Peyer's patch (tissue), 4 donors: ENCODE data around the gene SLC35A1. TPM values are rescaled to one million over a fixed set of nuclear protein-coding genes. Genes with fewer than 3 reads are reported as not detected.

Experiments
- DNase-seq, 3 donors: peaks; one replicate each; pipeline ENCODE4 v3.0.0-alpha.2; 2017 to 2019
- H3K27ac ChIP-seq, 4 donors: fragments of 200-600 bp; sonication (generic); one replicate each; pipeline ENCODE4 v1.5.1; 2016 to 2019
- H3K27me3 ChIP-seq, 2 donors: fragments of 200-600 bp; sonication (generic); one replicate each; pipeline ENCODE4 v1.5.1; 2019
- H3K36me3 ChIP-seq, 3 donors: fragments of 200-600 bp; sonication (generic); one replicate each; pipeline ENCODE4 v1.5.1; 2016 to 2019
- H3K4me1 ChIP-seq, 4 donors: fragments of 200-600 bp; sonication (generic); one replicate each; pipeline ENCODE4 v1.5.1; 2016 to 2019
- H3K4me3 ChIP-seq, 4 donors: fragments of 200-600 bp; sonication (generic); 1 replicate in 3 of 4; 2 replicates in 1 of 4; pipeline ENCODE4 v1.5.1; 2016 to 2019; ENCODE audit warnings: mild to moderate bottlenecking in 1 of 4
- H3K9me3 ChIP-seq, 4 donors: fragments of 200-600 bp; sonication (generic); one replicate each; pipeline ENCODE4 v1.5.1; 2016 to 2019; ENCODE audit warnings: mild to moderate bottlenecking in 1 of 4
- CTCF ChIP-seq, 6 experiments: fragments of 450-650 bp in 4 of 6; fragments of 200-600 bp in 2 of 6; sonication (generic) in 1 of 6; IDR thresholded peaks; one replicate each; pipeline ENCODE4 v1.5.1; 2017 to 2019; ENCODE audit warnings: antibody characterized with exemption in 6 of 6, mild to moderate bottlenecking in 3 of 6, moderate library complexity in 1 of 6
- POLR2A ChIP-seq, 2 donors: fragments of 450-650 bp; IDR thresholded peaks; one replicate each; pipeline ENCODE4 v1.5.1; 2017; ENCODE audit warnings: antibody characterized with exemption in 2 of 2, mild to moderate bottlenecking in 2 of 2, moderate library complexity in 2 of 2
- total RNA-seq, 4 donors: library from RNA; depleted of rRNA; stranded (reverse); fragments of >200 nt; gene quantifications; one replicate each; pipeline ENCODE4 v1.1.0, GENCODE V29; 2016

The SLC35A1 gene
- total RNA-seq, 4 donors from 2014 or later = 3.3 to 20.7 (median 12.4) TPM

DNA sequence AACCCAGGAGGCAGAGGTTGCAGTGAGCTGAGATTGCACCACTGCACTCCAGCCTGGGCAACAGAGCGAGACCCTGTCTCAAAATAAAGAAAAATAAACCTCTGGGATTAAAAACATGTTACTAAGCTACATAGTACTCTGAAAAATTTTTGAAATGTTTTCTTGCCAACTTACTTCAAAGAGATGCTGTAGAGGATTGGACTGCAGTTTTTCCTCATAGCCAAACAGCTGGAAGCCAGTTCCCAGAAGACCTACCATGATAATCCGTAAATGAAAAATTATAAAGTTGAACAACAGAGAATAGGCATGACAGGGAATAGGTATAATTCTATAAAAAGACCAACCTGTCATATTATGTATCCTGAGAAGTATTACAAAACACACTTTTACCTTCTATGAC is 69.0 kb downstream of the SLC35A1 start:
- peaks cover 0 to 75% (median 0%) of the 10 kb centered on the region in 3 donors for H3K36me3 ChIP-seq
- no peak overlapping the region for H3K27ac ChIP-seq
- H3K27me3 ChIP-seq = no peaks in the 10 kb centered on the region
- no peaks in the 10 kb centered on the region for H3K4me1 ChIP-seq
- H3K9me3 ChIP-seq = no peaks in the 10 kb centered on the region
- no peak overlapping the region for H3K4me3 ChIP-seq
- TF ChIP-seq CTCF (IDR thresholded peaks at IDR 0.05) = no peak
- no peak for TF ChIP-seq POLR2A (IDR thresholded peaks at IDR 0.05)
- DNase-seq = no peak

GRCh38 chr6:87543696-87544473 is 71.1 kb downstream of the SLC35A1 start:
- TF ChIP-seq POLR2A (IDR thresholded peaks at IDR 0.05) = no peak
- no peaks in the 10 kb centered on the region for H3K27me3 ChIP-seq
- no peaks in the 10 kb centered on the region for H3K9me3 ChIP-seq
- no peak overlapping the region for H3K4me3 ChIP-seq
- H3K4me1 ChIP-seq = no peaks in the 10 kb centered on the region
- no peak overlapping the region for H3K27ac ChIP-seq
- H3K36me3 ChIP-seq = peaks cover 0 to 83% (median 0%) of the 10 kb centered on the region in 3 donors
- DNase-seq = no peak

DNA sequence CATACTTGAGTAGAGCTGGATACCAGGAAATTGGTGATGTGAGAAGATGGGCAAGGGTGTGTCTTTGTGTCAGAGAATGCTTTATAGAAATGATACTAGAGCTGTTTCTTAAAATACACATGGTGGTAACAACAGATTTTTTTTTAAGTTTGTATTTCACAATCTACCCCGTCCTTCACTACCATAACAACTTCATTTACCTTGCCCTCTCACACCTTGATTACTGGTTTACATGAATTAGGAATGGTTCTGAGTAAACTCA is 71.6 kb downstream of the SLC35A1 start:
- no peak for TF ChIP-seq POLR2A (IDR thresholded peaks at IDR 0.05)
- no peak for TF ChIP-seq CTCF (IDR thresholded peaks at IDR 0.05)
- no peak overlapping the region for H3K27ac ChIP-seq
- H3K9me3 ChIP-seq = no peaks in the 10 kb centered on the region
- no peak overlapping the region for H3K4me3 ChIP-seq
- no peaks in the 10 kb centered on the region for H3K27me3 ChIP-seq
- H3K36me3 ChIP-seq = peaks cover 0 to 83% (median 0%) of the 10 kb centered on the region in 3 donors
- no peak for DNase-seq
- H3K4me1 ChIP-seq = no peaks in the 10 kb centered on the region

GRCh38 chr6:87551799-87552198 is 79.0 kb downstream of the SLC35A1 start:
- no peaks in the 10 kb centered on the region for H3K4me1 ChIP-seq
- no peaks in the 10 kb centered on the region for H3K27me3 ChIP-seq
- no peak for TF ChIP-seq CTCF (IDR thresholded peaks at IDR 0.05)
- no peak for TF ChIP-seq POLR2A (IDR thresholded peaks at IDR 0.05)
- peaks cover 0 to 60% (median 0%) of the 10 kb centered on the region in 3 donors for H3K36me3 ChIP-seq
- H3K9me3 ChIP-seq = no peaks in the 10 kb centered on the region
- H3K27ac ChIP-seq = no peak overlapping the region
- no peak for DNase-seq
- H3K4me3 ChIP-seq = no peak overlapping the region

DNA sequence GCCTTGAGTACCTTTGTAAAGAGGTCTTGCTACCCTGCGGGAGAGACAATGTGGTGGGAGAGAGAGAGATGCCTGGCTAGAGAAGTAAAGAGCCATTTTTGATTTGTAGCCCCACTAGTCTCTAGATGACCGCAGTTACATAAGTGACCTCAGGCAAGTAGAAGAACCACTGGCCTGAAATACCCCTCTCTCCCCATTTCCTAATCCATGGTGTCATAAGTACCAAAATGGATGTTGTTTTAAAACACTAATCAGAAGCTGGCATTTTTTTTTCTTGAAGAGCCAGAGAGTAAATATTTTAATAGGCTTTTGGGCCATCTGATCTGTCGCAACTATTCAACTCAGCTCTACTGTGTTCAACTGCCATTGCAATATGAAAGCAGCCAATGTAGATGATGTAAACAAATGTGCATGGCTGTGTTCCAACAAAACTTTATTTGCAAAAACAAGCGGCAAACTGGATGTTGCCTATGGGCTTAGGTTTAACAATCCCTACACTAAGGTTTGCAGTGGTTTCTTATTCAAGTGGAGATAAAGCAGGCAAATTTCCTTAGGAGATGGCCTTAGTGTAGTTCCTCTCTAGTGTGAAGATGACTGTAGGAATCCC is 80.5 kb downstream of the SLC35A1 start:
- Histone ChIP-seq H3K27ac (no peak overlapping the region), H3K9me3 (no peaks in the 10 kb centered on the region), H3K4me1 (no peaks in the 10 kb centered on the region), H3K36me3 (peaks cover 0 to 50% (median 0%) of the 10 kb centered on the region in 3 donors), H3K27me3 (no peaks in the 10 kb centered on the region), H3K4me3 (no peak overlapping the region)
- TF ChIP-seq CTCF (IDR thresholded peaks at IDR 0.05) (no peak), POLR2A (IDR thresholded peaks at IDR 0.05) (no peak)
- no peak for DNase-seq

GRCh38 chr6:87555506-87555905 is 82.7 kb downstream of the SLC35A1 start:
- Histone ChIP-seq H3K27me3 (no peaks in the 10 kb centered on the region), H3K9me3 (no peaks in the 10 kb centered on the region), H3K4me1 (no peaks in the 10 kb centered on the region), H3K36me3 (peaks cover 0 to 40% (median 0%) of the 10 kb centered on the region in 3 donors), H3K4me3 (no peak overlapping the region), H3K27ac (no peak overlapping the region)
- no peak for TF ChIP-seq POLR2A (IDR thresholded peaks at IDR 0.05)
- no peak for TF ChIP-seq CTCF (IDR thresholded peaks at IDR 0.05)
- no peak for DNase-seq
